DOHH2 (cell line): ENCODE data around the gene PTK7.

Experiments
- H3F3A ChIP-seq: fragments of 200-600 bp; sonication (generic), shearing (Covaris generic); 2 replicates; pipeline ENCODE4 v1.6.0; 2016; ENCODE audit warnings: antibody characterized with exemption, mild to moderate bottlenecking; ENCODE audit not compliant: control insufficient read depth, insufficient read depth
- H3K27ac ChIP-seq: fragments of 200-600 bp; sonication (generic); 2 replicates; pipeline ENCODE4 v1.5.1; 2014; ENCODE audit warnings: low read depth, mild to moderate bottlenecking, low read length, moderate library complexity
- H3K27me3 ChIP-seq: fragments of 200-600 bp; sonication (generic); 2 replicates; pipeline ENCODE4 v1.6.1; 2014; ENCODE audit warnings: mild to moderate bottlenecking, low read length, mixed read lengths; ENCODE audit not compliant: control insufficient read depth
- H3K36me3 ChIP-seq: fragments of 200-600 bp; sonication (generic); 2 replicates; pipeline ENCODE4 v1.6.1; 2014; ENCODE audit warnings: mild to moderate bottlenecking, low read length, moderate library complexity, mixed read lengths; ENCODE audit not compliant: control insufficient read depth
- H3K4me1 ChIP-seq: fragments of 200-600 bp; sonication (generic); 2 replicates; pipeline ENCODE4 v1.6.1; 2014; ENCODE audit warnings: mild to moderate bottlenecking, low read length, mixed read lengths; ENCODE audit not compliant: control insufficient read depth
- H3K4me2 ChIP-seq: fragments of 200-600 bp; sonication (generic); 2 replicates; pipeline ENCODE4 v1.6.0; 2014; ENCODE audit warnings: mild to moderate bottlenecking, low read length, moderate library complexity
- H3K4me3 ChIP-seq: fragments of 200-600 bp; sonication (generic); 2 replicates; pipeline ENCODE4 v1.5.1; 2014; ENCODE audit warnings: mild to moderate bottlenecking, low read length, mixed read lengths
- H3K79me2 ChIP-seq: fragments of 200-600 bp; sonication (generic); 2 replicates; pipeline ENCODE4 v1.6.1; 2014; ENCODE audit warnings: mild to moderate bottlenecking, low read length, mixed read lengths; ENCODE audit not compliant: control insufficient read depth
- H3K9me2 ChIP-seq: fragments of 200-600 bp; sonication (generic); replicated peaks from 2 replicates; pipeline ENCODE4 v1.6.1; 2014; ENCODE audit warnings: mild to moderate bottlenecking, low read length, mixed read lengths; ENCODE audit not compliant: control insufficient read depth
- H3K9me3 ChIP-seq: fragments of 200-600 bp; sonication (generic); 2 replicates; pipeline ENCODE4 v1.6.1; 2014; ENCODE audit warnings: antibody characterized with exemption, low read length, mixed read lengths; ENCODE audit not compliant: control insufficient read depth, insufficient read depth
- H4K20me1 ChIP-seq: fragments of 200-600 bp; sonication (generic); 2 replicates; pipeline ENCODE4 v1.6.0; 2014; ENCODE audit warnings: low read depth, mild to moderate bottlenecking, antibody characterized with exemption, low read length, moderate library complexity; ENCODE audit not compliant: control insufficient read depth, insufficient read depth
- EZH2phosphoT487 ChIP-seq: fragments of 200-600 bp; sonication (generic); IDR thresholded peaks from 2 replicates; pipeline ENCODE4 v1.6.1; 2017; ENCODE audit warnings: borderline replicate concordance, mild to moderate bottlenecking, antibody characterized with exemption, low read length, moderate library complexity, mixed read lengths
- TF ChIP-seq, protein P1 (sequence below): fragments of 200-600 bp; sonication (generic); IDR thresholded peaks from one replicate; pipeline ENCODE4 v1.5.1; 2014; ENCODE audit warnings: antibody characterized with exemption, mild to moderate bottlenecking, low read depth, low read length; ENCODE audit not compliant: poor library complexity, severe bottlenecking

The PTK7 gene

DNA sequence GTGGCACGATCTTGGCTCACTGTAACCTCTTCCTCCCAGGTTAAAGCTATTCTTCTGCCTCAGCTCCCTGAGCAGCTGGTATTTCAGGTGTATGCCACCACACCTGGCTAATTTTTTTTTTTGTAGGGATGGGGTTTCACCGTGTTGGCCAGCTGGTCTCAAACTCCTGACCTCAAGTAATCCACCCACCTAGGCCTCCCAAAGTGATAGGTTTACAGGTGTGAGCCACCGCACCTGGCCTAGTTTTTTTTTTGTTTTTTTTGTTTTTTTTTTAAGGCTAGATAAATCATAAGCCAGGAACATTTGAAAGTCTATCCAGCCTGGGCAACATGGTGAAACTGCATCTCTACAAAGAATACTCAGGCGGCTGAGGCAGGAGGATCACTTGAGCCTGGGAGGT, 43.8 kb upstream of the PTK7 start:
- H3K9me2 ChIP-seq, result no peaks in the 10 kb centered on the region
- no peaks in the 10 kb centered on the region for H3K27me3 ChIP-seq
- no peaks in the 10 kb centered on the region for H4K20me1 ChIP-seq
- no peak overlapping the region for H3K4me3 ChIP-seq
- no peak overlapping the region for H3K27ac ChIP-seq
- H3K79me2 ChIP-seq, result no peaks in the 10 kb centered on the region
- H3K9me3 ChIP-seq, result no peaks in the 10 kb centered on the region
- no peaks in the 10 kb centered on the region for H3K4me1 ChIP-seq
- H3F3A ChIP-seq, result no peaks in the 10 kb centered on the region
- peaks cover 48% of the 10 kb centered on the region for H3K36me3 ChIP-seq
- H3K4me2 ChIP-seq, result no peak overlapping the region
- TF ChIP-seq, protein P1, sequence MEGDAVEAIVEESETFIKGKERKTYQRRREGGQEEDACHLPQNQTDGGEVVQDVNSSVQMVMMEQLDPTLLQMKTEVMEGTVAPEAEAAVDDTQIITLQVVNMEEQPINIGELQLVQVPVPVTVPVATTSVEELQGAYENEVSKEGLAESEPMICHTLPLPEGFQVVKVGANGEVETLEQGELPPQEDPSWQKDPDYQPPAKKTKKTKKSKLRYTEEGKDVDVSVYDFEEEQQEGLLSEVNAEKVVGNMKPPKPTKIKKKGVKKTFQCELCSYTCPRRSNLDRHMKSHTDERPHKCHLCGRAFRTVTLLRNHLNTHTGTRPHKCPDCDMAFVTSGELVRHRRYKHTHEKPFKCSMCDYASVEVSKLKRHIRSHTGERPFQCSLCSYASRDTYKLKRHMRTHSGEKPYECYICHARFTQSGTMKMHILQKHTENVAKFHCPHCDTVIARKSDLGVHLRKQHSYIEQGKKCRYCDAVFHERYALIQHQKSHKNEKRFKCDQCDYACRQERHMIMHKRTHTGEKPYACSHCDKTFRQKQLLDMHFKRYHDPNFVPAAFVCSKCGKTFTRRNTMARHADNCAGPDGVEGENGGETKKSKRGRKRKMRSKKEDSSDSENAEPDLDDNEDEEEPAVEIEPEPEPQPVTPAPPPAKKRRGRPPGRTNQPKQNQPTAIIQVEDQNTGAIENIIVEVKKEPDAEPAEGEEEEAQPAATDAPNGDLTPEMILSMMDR, result no peak
- TF ChIP-seq EZH2phosphoT487, result no peak

DNA sequence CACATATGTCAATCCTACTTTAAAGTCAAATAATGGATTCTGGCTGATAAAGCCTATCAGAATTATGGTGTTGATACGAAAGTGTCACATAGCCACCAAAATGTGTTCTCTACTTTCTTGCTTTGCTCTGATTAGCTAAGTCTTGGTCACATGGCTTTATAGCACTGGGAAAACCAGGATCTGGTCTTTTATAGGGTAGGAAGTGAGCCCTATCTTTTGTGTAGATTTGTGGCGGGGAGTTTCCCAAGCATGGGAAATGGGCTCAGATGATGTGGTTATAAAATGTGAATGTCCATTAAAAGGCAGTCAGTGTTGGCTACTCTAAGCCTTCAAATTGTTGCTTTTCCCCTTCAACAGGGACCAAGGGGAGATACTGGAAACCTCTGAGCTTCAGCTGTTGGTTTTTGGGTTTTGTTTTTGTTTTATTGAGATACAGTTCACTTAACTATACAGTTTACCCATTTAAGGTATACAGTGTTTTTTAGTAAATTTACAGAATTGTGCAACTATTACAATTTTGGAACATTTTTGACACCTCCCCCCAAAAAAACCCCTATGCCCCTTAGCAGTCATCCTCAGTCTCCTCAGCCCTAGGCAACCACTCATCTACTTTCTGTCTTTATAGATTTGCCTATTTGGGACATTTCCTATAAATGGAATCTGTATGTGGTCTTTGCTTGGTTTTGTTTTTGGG, 42.5 kb upstream of the PTK7 start:
- no peak overlapping the region for H3K27ac ChIP-seq
- H3K9me2 ChIP-seq, result no peaks in the 10 kb centered on the region
- H3K4me3 ChIP-seq, result no peak overlapping the region
- no peaks in the 10 kb centered on the region for H3K9me3 ChIP-seq
- H3K79me2 ChIP-seq, result no peaks in the 10 kb centered on the region
- H3K4me1 ChIP-seq, result no peaks in the 10 kb centered on the region
- no peak overlapping the region for H3K4me2 ChIP-seq
- no peaks in the 10 kb centered on the region for H3K27me3 ChIP-seq
- H4K20me1 ChIP-seq, result no peaks in the 10 kb centered on the region
- H3F3A ChIP-seq, result no peaks in the 10 kb centered on the region
- TF ChIP-seq EZH2phosphoT487, result no peak
- TF ChIP-seq, protein P1, result no peak
- peaks cover 40% of the 10 kb centered on the region for H3K36me3 ChIP-seq

DNA sequence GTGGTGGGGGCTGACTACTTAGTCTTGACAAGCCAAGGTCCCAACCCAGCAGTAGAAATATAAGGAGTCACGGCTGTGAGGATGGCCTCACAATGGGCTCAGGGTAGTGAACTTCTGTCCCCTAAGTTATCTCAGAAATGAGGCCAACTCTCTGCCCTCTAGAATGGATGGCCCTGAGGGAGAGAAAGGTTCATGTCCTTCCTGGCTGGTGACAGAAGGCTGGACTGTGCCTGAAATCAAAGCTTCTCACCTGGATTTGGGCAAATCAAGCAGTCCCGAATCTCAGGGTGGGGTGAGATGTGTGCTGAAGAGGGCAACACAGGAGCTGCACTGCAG, 42.0 kb upstream of the PTK7 start:
- peaks cover 38% of the 10 kb centered on the region for H3K36me3 ChIP-seq
- H3K4me2 ChIP-seq, result no peak overlapping the region

More for the DNA sequence above, 42.0 kb upstream of the PTK7 start:
- no peak overlapping the region for H3K4me3 ChIP-seq
- no peaks in the 10 kb centered on the region for H3K27me3 ChIP-seq
- H3K9me2 ChIP-seq, result no peaks in the 10 kb centered on the region
- TF ChIP-seq EZH2phosphoT487, result no peak
- TF ChIP-seq, protein P1, result no peak
- H3K4me1 ChIP-seq, result no peaks in the 10 kb centered on the region
- no peak overlapping the region for H3K27ac ChIP-seq
- H3K9me3 ChIP-seq, result no peaks in the 10 kb centered on the region
- H3K79me2 ChIP-seq, result no peaks in the 10 kb centered on the region
- no peaks in the 10 kb centered on the region for H3F3A ChIP-seq
- H4K20me1 ChIP-seq, result no peaks in the 10 kb centered on the region
